Measurements from ENCODE around the gene ASPSCR1. TPM values are rescaled to one million over a fixed set of nuclear protein-coding genes. Genes with fewer than 3 reads are reported as not detected.

The ASPSCR1 gene
- total RNA-seq, 1 donor from 2014 or later = 20.1 TPM

GRCh38 chr17:82006468-82007227 is 29.2 kb downstream of the ASPSCR1 start:
- H3K4me3 ChIP-seq (ENCODE audit: low read depth, low read length) = no peak overlapping the region
- no peak for DNase-seq (ENCODE audit: low read depth)
- TF ChIP-seq, protein P1, sequence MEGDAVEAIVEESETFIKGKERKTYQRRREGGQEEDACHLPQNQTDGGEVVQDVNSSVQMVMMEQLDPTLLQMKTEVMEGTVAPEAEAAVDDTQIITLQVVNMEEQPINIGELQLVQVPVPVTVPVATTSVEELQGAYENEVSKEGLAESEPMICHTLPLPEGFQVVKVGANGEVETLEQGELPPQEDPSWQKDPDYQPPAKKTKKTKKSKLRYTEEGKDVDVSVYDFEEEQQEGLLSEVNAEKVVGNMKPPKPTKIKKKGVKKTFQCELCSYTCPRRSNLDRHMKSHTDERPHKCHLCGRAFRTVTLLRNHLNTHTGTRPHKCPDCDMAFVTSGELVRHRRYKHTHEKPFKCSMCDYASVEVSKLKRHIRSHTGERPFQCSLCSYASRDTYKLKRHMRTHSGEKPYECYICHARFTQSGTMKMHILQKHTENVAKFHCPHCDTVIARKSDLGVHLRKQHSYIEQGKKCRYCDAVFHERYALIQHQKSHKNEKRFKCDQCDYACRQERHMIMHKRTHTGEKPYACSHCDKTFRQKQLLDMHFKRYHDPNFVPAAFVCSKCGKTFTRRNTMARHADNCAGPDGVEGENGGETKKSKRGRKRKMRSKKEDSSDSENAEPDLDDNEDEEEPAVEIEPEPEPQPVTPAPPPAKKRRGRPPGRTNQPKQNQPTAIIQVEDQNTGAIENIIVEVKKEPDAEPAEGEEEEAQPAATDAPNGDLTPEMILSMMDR (conservative IDR thresholded peaks at IDR 0.05; ENCODE audit: low read depth, low read length) = no peak

- H3K4me3 ChIP-seq (ENCODE audit: low read depth, low read length) = no peak overlapping the region
- TF ChIP-seq, protein P1 (conservative IDR thresholded peaks at IDR 0.05; ENCODE audit: low read depth, low read length) = no peak
- no peak for DNase-seq (ENCODE audit: low read depth)
Measured at GRCh38 chr17:82007228-82007494, 29.7 kb downstream of the ASPSCR1 start.

GRCh38 chr17:82007495-82008257 is 30.2 kb downstream of the ASPSCR1 start:
- DNase-seq (ENCODE audit: low read depth) = no peak
- H3K4me3 ChIP-seq (ENCODE audit: low read depth, low read length) = no peak overlapping the region
- TF ChIP-seq, protein P1 (conservative IDR thresholded peaks at IDR 0.05; ENCODE audit: low read depth, low read length) = no peak

DNA sequence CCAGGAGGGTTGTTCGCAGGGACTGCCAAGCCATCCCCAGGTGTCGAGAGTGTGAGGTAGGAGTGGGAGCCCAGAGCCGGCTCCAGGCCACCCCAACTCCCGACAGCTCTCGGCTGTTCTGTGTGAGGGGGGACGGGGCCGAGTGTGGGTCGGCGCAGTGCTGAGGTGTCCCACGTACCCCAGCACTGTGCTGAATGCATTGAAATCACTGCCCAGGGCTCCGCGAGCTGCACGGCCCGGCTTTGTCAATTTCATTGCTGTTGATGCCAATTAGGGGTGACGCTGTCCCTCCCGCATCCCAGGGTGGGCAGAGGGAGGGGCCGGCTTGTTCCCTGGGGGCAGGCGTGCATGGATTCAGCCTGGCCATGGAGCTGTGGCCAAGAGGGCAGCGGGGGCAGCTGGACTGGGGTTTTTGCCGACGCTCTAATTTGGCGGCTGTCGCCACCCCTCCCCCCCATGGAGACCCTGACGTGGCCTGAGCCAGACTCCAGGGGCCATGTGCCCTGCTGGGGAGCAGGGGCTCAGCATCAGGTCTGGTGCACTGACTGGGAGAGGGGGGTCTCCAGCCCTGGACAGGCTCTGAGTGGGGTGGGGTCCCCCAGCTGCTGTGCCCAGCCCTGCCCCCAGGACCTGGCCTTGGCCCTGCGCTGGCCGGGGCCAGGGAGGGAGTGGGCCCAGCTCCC is 31.0 kb downstream of the ASPSCR1 start:
- H3K4me3 ChIP-seq (ENCODE audit: low read depth, low read length) = no peak overlapping the region
- no peak for DNase-seq (ENCODE audit: low read depth)
- TF ChIP-seq, protein P1 (conservative IDR thresholded peaks at IDR 0.05; ENCODE audit: low read depth, low read length) = no peak

- H3K4me3 ChIP-seq (ENCODE audit: low read depth, low read length) = no peak overlapping the region
- DNase-seq (ENCODE audit: low read depth) = no peak
- TF ChIP-seq, protein P1 (conservative IDR thresholded peaks at IDR 0.05; ENCODE audit: low read depth, low read length) = no peak
Measured at GRCh38 chr17:82008941-82009405, 31.5 kb downstream of the ASPSCR1 start.

DNA sequence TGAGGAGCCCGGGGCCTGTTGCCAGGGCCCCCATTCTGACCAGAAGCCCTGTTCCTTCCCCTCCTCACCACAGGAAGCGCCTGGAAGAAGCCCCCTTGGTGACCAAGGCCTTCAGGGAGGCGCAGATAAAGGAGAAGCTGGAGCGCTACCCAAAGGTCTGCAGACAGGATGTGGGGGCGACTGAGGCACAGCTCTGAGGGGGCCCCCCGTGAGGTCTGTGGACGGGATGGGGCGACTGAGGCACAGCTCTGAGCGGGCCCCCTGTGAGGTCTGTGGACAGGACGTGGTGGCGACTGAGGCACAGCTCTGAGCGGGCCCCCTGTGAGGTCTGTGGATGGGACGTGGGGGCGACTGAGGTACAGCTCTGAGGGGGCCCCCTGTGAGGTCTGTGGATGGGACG is 32.0 kb downstream of the ASPSCR1 start:
- no peak overlapping the region for H3K4me3 ChIP-seq (ENCODE audit: low read depth, low read length)
- no peak for DNase-seq (ENCODE audit: low read depth)
- TF ChIP-seq, protein P1 (conservative IDR thresholded peaks at IDR 0.05; ENCODE audit: low read depth, low read length) = no peak
